GM18499 (cell line): ENCODE results near the gene MUSTN1.

Source experiments
- ATAC-seq: cut with Tn5 transposase; IDR thresholded peaks from one replicate; pipeline ENCODE4 v1.9.1; 2021; ENCODE audit warnings: moderate number of reproducible peaks; ENCODE audit not compliant: insufficient read depth, unreplicated experiment

Gene MUSTN1

GRCh38 chr3:52834871-52835501 lies at the start of gene MUSTN1:
Gene MUSTN1, minus strand, starts transcription at chr3:52835019. Its CDS starts 71 bp downstream, at chr3:52834948.
- ATAC-seq: no peak

GRCh38 chr3:52882377-52882776 lies 47.6 kb upstream of the MUSTN1 start:
- ATAC-seq: no peak

- ATAC-seq: no peak
These were observed 47.1 kb upstream of the MUSTN1 start for GRCh38 chr3:52881871-52882270.

GRCh38 chr3:52880474-52880873 lies 45.7 kb upstream of the MUSTN1 start:
- no peak for ATAC-seq

- ATAC-seq: no peak
These were observed 45.2 kb upstream of the MUSTN1 start for GRCh38 chr3:52880047-52880446.

GRCh38 chr3:52879581-52879980 lies 44.8 kb upstream of the MUSTN1 start:
- ATAC-seq: no peak

- ATAC-seq: no peak
These were observed 44.3 kb upstream of the MUSTN1 start for GRCh38 chr3:52879090-52879489.

- no peak for ATAC-seq
These were observed 42.3 kb upstream of the MUSTN1 start for GRCh38 chr3:52877085-52877484.

- ATAC-seq: no peak
These were observed 40.2 kb upstream of the MUSTN1 start for GRCh38 chr3:52874864-52875587.

- ATAC-seq: no peak
These were observed 39.4 kb upstream of the MUSTN1 start for GRCh38 chr3:52874160-52874701.

- ATAC-seq: no peak
These were observed 38.8 kb upstream of the MUSTN1 start for GRCh38 chr3:52873433-52874159.

GRCh38 chr3:52872245-52872644 lies 37.4 kb upstream of the MUSTN1 start:
- no peak for ATAC-seq

GRCh38 chr3:52871761-52872160 lies 36.9 kb upstream of the MUSTN1 start:
- ATAC-seq: no peak

- ATAC-seq: no peak
These were observed 35.7 kb upstream of the MUSTN1 start for GRCh38 chr3:52870471-52870870.

GRCh38 chr3:52866427-52866826 lies 31.6 kb upstream of the MUSTN1 start:
- ATAC-seq: no peak

GRCh38 chr3:52865994-52866393 lies 31.2 kb upstream of the MUSTN1 start:
- no peak for ATAC-seq

- ATAC-seq: no peak
These were observed 25.6 kb upstream of the MUSTN1 start for GRCh38 chr3:52860424-52860768.

GRCh38 chr3:52859686-52860423 lies 25.0 kb upstream of the MUSTN1 start:
- ATAC-seq: no peak

GRCh38 chr3:52857864-52858263 lies 23.0 kb upstream of the MUSTN1 start:
- no peak for ATAC-seq

GRCh38 chr3:52857133-52857532 lies 22.3 kb upstream of the MUSTN1 start:
- no peak for ATAC-seq

- ATAC-seq: no peak
These were observed 21.8 kb upstream of the MUSTN1 start for GRCh38 chr3:52856666-52857065.
